ENCODE measurements around the gene KRT74. TPM values are rescaled to one million over a fixed set of nuclear protein-coding genes. Genes with fewer than 3 reads are reported as not detected.

The KRT74 gene
- total RNA-seq, 2 experiments from 2014 or later = not detected

DNA sequence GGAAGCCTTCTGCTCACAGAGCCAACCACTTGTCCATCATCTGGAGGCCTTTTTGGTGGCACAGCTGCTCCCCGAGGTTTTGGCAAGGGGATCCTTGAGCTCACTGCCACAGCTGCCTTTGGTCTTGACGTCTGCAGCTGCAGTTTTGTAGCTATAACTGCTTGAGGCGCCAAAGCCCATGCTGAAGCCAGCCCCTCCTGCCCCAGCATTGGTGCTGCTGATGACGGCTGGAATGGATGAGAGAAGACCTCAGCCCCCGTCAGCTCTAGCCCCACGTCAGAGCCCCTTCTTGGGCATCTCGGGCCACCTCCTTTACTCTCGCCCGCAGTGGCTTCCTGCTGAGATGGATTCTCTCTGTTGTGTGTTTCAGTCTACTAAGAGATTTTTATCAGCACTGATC, 12.3 kb upstream of the KRT74 start:
- ChIA-PET CTCF (ENCODE audit: unreplicated experiment) (no interaction called here), POLR2A (no interaction called here)
- DNase-seq (ENCODE audit: low spot score) = no peak
- Histone ChIP-seq H3K4me2 (ENCODE audit: low read length) (no peak overlapping the region), H3K36me3 (ENCODE audit: insufficient read depth, low read length) (no peaks in the 10 kb centered on the region), H3K9me2 (ENCODE audit: insufficient read depth, low read length) (no peaks in the 10 kb centered on the region), H3K4me3 (ENCODE audit: low read depth, low read length, poor library complexity, severe bottlenecking) (no peak overlapping the region), H3K9me3 (ENCODE audit: low read length) (no peaks in the 10 kb centered on the region), H3K79me2 (ENCODE audit: insufficient read depth, low read depth, low read length) (no peaks in the 10 kb centered on the region), H3K4me1 (ENCODE audit: insufficient read depth, low read length, poor library complexity, severe bottlenecking) (no peaks in the 10 kb centered on the region), H2AFZ (ENCODE audit: low read length) (no peak overlapping the region), H3K27ac (ENCODE audit: low read depth, low read length, poor library complexity, severe bottlenecking) (no peak overlapping the region), H4K20me1 (ENCODE audit: insufficient read depth, low read length) (no peaks in the 10 kb centered on the region)
- BruUV-seq (replicated peaks) = no TSS peak
- TF ChIP-seq EZH2phosphoT487 (IDR thresholded peaks at IDR 0.05; ENCODE audit: borderline replicate concordance, low read depth, low read length) = no peak
- TF ChIP-seq, protein P1, sequence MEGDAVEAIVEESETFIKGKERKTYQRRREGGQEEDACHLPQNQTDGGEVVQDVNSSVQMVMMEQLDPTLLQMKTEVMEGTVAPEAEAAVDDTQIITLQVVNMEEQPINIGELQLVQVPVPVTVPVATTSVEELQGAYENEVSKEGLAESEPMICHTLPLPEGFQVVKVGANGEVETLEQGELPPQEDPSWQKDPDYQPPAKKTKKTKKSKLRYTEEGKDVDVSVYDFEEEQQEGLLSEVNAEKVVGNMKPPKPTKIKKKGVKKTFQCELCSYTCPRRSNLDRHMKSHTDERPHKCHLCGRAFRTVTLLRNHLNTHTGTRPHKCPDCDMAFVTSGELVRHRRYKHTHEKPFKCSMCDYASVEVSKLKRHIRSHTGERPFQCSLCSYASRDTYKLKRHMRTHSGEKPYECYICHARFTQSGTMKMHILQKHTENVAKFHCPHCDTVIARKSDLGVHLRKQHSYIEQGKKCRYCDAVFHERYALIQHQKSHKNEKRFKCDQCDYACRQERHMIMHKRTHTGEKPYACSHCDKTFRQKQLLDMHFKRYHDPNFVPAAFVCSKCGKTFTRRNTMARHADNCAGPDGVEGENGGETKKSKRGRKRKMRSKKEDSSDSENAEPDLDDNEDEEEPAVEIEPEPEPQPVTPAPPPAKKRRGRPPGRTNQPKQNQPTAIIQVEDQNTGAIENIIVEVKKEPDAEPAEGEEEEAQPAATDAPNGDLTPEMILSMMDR (conservative IDR thresholded peaks at IDR 0.05; ENCODE audit: low read length) = no peak
- intact Hi-C loops (cut with micrococcal nuclease; ENCODE audit: unreplicated experiment) = no loop called here

- POLR2A ChIA-PET = no interaction called here
- intact Hi-C loops (cut with micrococcal nuclease; ENCODE audit: unreplicated experiment) = no loop called here
- H3K27ac ChIP-seq (ENCODE audit: low read depth, low read length, poor library complexity, severe bottlenecking) = no peak overlapping the region
- no peak for DNase-seq (ENCODE audit: low spot score)
- H3K79me2 ChIP-seq (ENCODE audit: insufficient read depth, low read depth, low read length) = no peaks in the 10 kb centered on the region
- no peak overlapping the region for H3K4me2 ChIP-seq (ENCODE audit: low read length)
- no peak overlapping the region for H2AFZ ChIP-seq (ENCODE audit: low read length)
- H3K36me3 ChIP-seq (ENCODE audit: insufficient read depth, low read length) = no peaks in the 10 kb centered on the region
- H4K20me1 ChIP-seq (ENCODE audit: insufficient read depth, low read length) = no peaks in the 10 kb centered on the region
- H3K4me3 ChIP-seq (ENCODE audit: low read depth, low read length, poor library complexity, severe bottlenecking) = no peak overlapping the region
- CTCF ChIA-PET (ENCODE audit: unreplicated experiment) = no interaction called here
- BruUV-seq (replicated peaks) = no TSS peak
- H3K4me1 ChIP-seq (ENCODE audit: insufficient read depth, low read length, poor library complexity, severe bottlenecking) = no peaks in the 10 kb centered on the region
- H3K9me3 ChIP-seq (ENCODE audit: low read length) = no peaks in the 10 kb centered on the region
- TF ChIP-seq, protein P1 (conservative IDR thresholded peaks at IDR 0.05; ENCODE audit: low read length) = no peak
- TF ChIP-seq EZH2phosphoT487 (IDR thresholded peaks at IDR 0.05; ENCODE audit: borderline replicate concordance, low read depth, low read length) = no peak
- H3K9me2 ChIP-seq (ENCODE audit: insufficient read depth, low read length) = no peaks in the 10 kb centered on the region
These were observed 11.4 kb upstream of the KRT74 start for GRCh38 chr12:52585066-52585465.

- Histone ChIP-seq H3K4me1 (ENCODE audit: insufficient read depth, low read length, poor library complexity, severe bottlenecking) (no peaks in the 10 kb centered on the region), H2AFZ (ENCODE audit: low read length) (no peak overlapping the region), H4K20me1 (ENCODE audit: insufficient read depth, low read length) (no peaks in the 10 kb centered on the region), H3K9me3 (ENCODE audit: low read length) (no peaks in the 10 kb centered on the region), H3K27ac (ENCODE audit: low read depth, low read length, poor library complexity, severe bottlenecking) (no peak overlapping the region), H3K36me3 (ENCODE audit: insufficient read depth, low read length) (no peaks in the 10 kb centered on the region), H3K79me2 (ENCODE audit: insufficient read depth, low read depth, low read length) (no peaks in the 10 kb centered on the region), H3K9me2 (ENCODE audit: insufficient read depth, low read length) (no peaks in the 10 kb centered on the region), H3K4me3 (ENCODE audit: low read depth, low read length, poor library complexity, severe bottlenecking) (no peak overlapping the region), H3K4me2 (ENCODE audit: low read length) (no peak overlapping the region)
- no peak for DNase-seq (ENCODE audit: low spot score)
- no TSS peak for BruUV-seq (replicated peaks)
- TF ChIP-seq, protein P1 (conservative IDR thresholded peaks at IDR 0.05; ENCODE audit: low read length) = no peak
- no peak for TF ChIP-seq EZH2phosphoT487 (IDR thresholded peaks at IDR 0.05; ENCODE audit: borderline replicate concordance, low read depth, low read length)
- POLR2A ChIA-PET = interaction anchor here (0.7 kb wide), 1 partner anchor 21 kb away, joined by 3 read pairs; no protein-coding TSS in a partner anchor
- CTCF ChIA-PET (ENCODE audit: unreplicated experiment) = no interaction called here
- intact Hi-C loops (cut with micrococcal nuclease; ENCODE audit: unreplicated experiment) = no loop called here
These were observed 10.6 kb upstream of the KRT74 start for GRCh38 chr12:52584156-52584682.
